ENCODE results near the gene GATA3. TPM values are rescaled to one million over a fixed set of nuclear protein-coding genes. Genes with fewer than 3 reads are reported as not detected.

GATA3 gene
- polyA plus RNA-seq, 1 experiment, result 0.06 TPM

GRCh38 chr10:8055420-8056349 lies 1.2 kb downstream of the GATA3 start:
- POLR2A ChIA-PET, result no interaction called here
- no peak for DNase-seq (ENCODE audit: low read depth)

GRCh38 chr10:8056378-8056777 lies 1.9 kb downstream of the GATA3 start:
- POLR2A ChIA-PET, result no interaction called here
- H3K27me3 ChIP-seq (ENCODE audit: control insufficient read depth, insufficient read depth, low read length), result peaks cover 19% of the 10 kb centered on the region

More at GRCh38 chr10:8055420-8056349, 1.2 kb downstream of the GATA3 start:
- peak overlapping the region; percentile 52 for H3K4me3 ChIP-seq (ENCODE audit: low read depth, low read length)
- CTCF ChIA-PET, result no interaction called here
- peaks cover 25% of the 10 kb centered on the region for H3K27me3 ChIP-seq (ENCODE audit: control insufficient read depth, insufficient read depth, low read length)
- no peak for TF ChIP-seq CTCF (IDR thresholded peaks at IDR 0.05; ENCODE audit: insufficient read depth, low read depth, low read length)
- H3K36me3 ChIP-seq (ENCODE audit: control insufficient read depth, insufficient read depth, low read length), result no peaks in the 10 kb centered on the region

GRCh38 chr10:8056871-8057331 lies 2.4 kb downstream of the GATA3 start:
- POLR2A ChIA-PET, result no interaction called here
- no peak for TF ChIP-seq CTCF (IDR thresholded peaks at IDR 0.05; ENCODE audit: insufficient read depth, low read depth, low read length)
- CTCF ChIA-PET, result no interaction called here
- H3K27me3 ChIP-seq (ENCODE audit: control insufficient read depth, insufficient read depth, low read length), result peaks cover 14% of the 10 kb centered on the region
- no peaks in the 10 kb centered on the region for H3K36me3 ChIP-seq (ENCODE audit: control insufficient read depth, insufficient read depth, low read length)
- no peak for DNase-seq (ENCODE audit: low read depth)
- no peak overlapping the region for H3K4me3 ChIP-seq (ENCODE audit: low read depth, low read length)

More at GRCh38 chr10:8056378-8056777, 1.9 kb downstream of the GATA3 start:
- H3K36me3 ChIP-seq (ENCODE audit: control insufficient read depth, insufficient read depth, low read length), result no peaks in the 10 kb centered on the region
- no peak for TF ChIP-seq CTCF (IDR thresholded peaks at IDR 0.05; ENCODE audit: insufficient read depth, low read depth, low read length)
- DNase-seq (ENCODE audit: low read depth), result no peak
- no peak overlapping the region for H3K4me3 ChIP-seq (ENCODE audit: low read depth, low read length)
- CTCF ChIA-PET, result no interaction called here

- no peak for DNase-seq (ENCODE audit: low read depth)
- TF ChIP-seq CTCF (IDR thresholded peaks at IDR 0.05; ENCODE audit: insufficient read depth, low read depth, low read length), result no peak
- CTCF ChIA-PET, result no interaction called here
- Histone ChIP-seq H3K27me3 (ENCODE audit: control insufficient read depth, insufficient read depth, low read length) (peaks cover 7% of the 10 kb centered on the region), H3K4me3 (ENCODE audit: low read depth, low read length) (no peak overlapping the region), H3K36me3 (ENCODE audit: control insufficient read depth, insufficient read depth, low read length) (no peaks in the 10 kb centered on the region)
- POLR2A ChIA-PET, result no interaction called here
These were observed 3.3 kb downstream of the GATA3 start for GRCh38 chr10:8057636-8058273.

Data from BJ (cell line).